Measurements from ENCODE around the gene RUNX1. TPM values are rescaled to one million over a fixed set of nuclear protein-coding genes. Genes with fewer than 3 reads are reported as not detected.
A peak's percentile ranks its signal among the peaks of the same experiment; 100 is the strongest.

RUNX1 gene
- total and polyA plus RNA-seq, 2 experiments from 2014 or later = 0.12 TPM; not detected in 1

- peaks cover 3% of the 10 kb centered on the region for H3K27me3 ChIP-seq
- H3K4me3 ChIP-seq = no peak overlapping the region
- no peak overlapping the region for H3K27ac ChIP-seq
- H3K36me3 ChIP-seq = no peaks in the 10 kb centered on the region
- DNase-seq (ENCODE audit: low read depth in 1 of 2, low spot score in 1 of 2) = peak in 1 of 2 donors; percentile 77
- H3K4me1 ChIP-seq (ENCODE audit: low read depth) = no peaks in the 10 kb centered on the region
- no peak for TF ChIP-seq CTCF (IDR thresholded peaks at IDR 0.05; ENCODE audit: low read depth, low read length)
- no peaks in the 10 kb centered on the region for H3K9me3 ChIP-seq (ENCODE audit: low read depth)
Measured at GRCh38 chr21:34771512-34772028, 277.5 kb downstream of the RUNX1 start.

GRCh38 chr21:34770576-34770975 is 278.5 kb downstream of the RUNX1 start:
- no peaks in the 10 kb centered on the region for H3K9me3 ChIP-seq (ENCODE audit: low read depth)
- DNase-seq (ENCODE audit: low read depth in 1 of 2, low spot score in 1 of 2) = peak in 1 of 2 donors; percentile 47

GRCh38 chr21:34768326-34768725 is 280.8 kb downstream of the RUNX1 start:
- H3K27me3 ChIP-seq = no peaks in the 10 kb centered on the region

More at GRCh38 chr21:34770576-34770975, 278.5 kb downstream of the RUNX1 start:
- no peak overlapping the region for H3K4me3 ChIP-seq
- TF ChIP-seq CTCF (IDR thresholded peaks at IDR 0.05; ENCODE audit: low read depth, low read length) = no peak
- no peaks in the 10 kb centered on the region for H3K36me3 ChIP-seq
- H3K27me3 ChIP-seq = peaks cover 3% of the 10 kb centered on the region
- H3K27ac ChIP-seq = no peak overlapping the region
- H3K4me1 ChIP-seq (ENCODE audit: low read depth) = no peaks in the 10 kb centered on the region

GRCh38 chr21:34766862-34767261 is 282.2 kb downstream of the RUNX1 start:
- DNase-seq (ENCODE audit: low read depth in 1 of 2, low spot score in 1 of 2) = no peak
- no peaks in the 10 kb centered on the region for H3K4me1 ChIP-seq (ENCODE audit: low read depth)
- H3K27me3 ChIP-seq = no peaks in the 10 kb centered on the region
- H3K36me3 ChIP-seq = no peaks in the 10 kb centered on the region
- no peak overlapping the region for H3K27ac ChIP-seq
- no peaks in the 10 kb centered on the region for H3K9me3 ChIP-seq (ENCODE audit: low read depth)
- H3K4me3 ChIP-seq = no peak overlapping the region
- no peak for TF ChIP-seq CTCF (IDR thresholded peaks at IDR 0.05; ENCODE audit: low read depth, low read length)

More at GRCh38 chr21:34768326-34768725, 280.8 kb downstream of the RUNX1 start:
- H3K4me1 ChIP-seq (ENCODE audit: low read depth) = no peaks in the 10 kb centered on the region
- H3K27ac ChIP-seq = no peak overlapping the region
- TF ChIP-seq CTCF (IDR thresholded peaks at IDR 0.05; ENCODE audit: low read depth, low read length) = no peak
- no peak for DNase-seq (ENCODE audit: low read depth in 1 of 2, low spot score in 1 of 2)
- no peaks in the 10 kb centered on the region for H3K36me3 ChIP-seq
- no peaks in the 10 kb centered on the region for H3K9me3 ChIP-seq (ENCODE audit: low read depth)
- no peak overlapping the region for H3K4me3 ChIP-seq

GRCh38 chr21:34765619-34766018 is 283.5 kb downstream of the RUNX1 start:
- Histone ChIP-seq H3K4me1 (ENCODE audit: low read depth) (no peaks in the 10 kb centered on the region), H3K36me3 (no peaks in the 10 kb centered on the region), H3K27me3 (no peaks in the 10 kb centered on the region), H3K4me3 (no peak overlapping the region), H3K27ac (no peak overlapping the region), H3K9me3 (ENCODE audit: low read depth) (no peaks in the 10 kb centered on the region)
- DNase-seq (ENCODE audit: low read depth in 1 of 2, low spot score in 1 of 2) = no peak
- TF ChIP-seq CTCF (IDR thresholded peaks at IDR 0.05; ENCODE audit: low read depth, low read length) = no peak

Measured in cardiac muscle cell (in vitro differentiated cells and primary cell).